ENCODE measurements around the gene MAN1A1.

GRCh38 chr6:119142041-119142440, 207.5 kb downstream of the MAN1A1 start:
- TF ChIP-seq, protein P1, sequence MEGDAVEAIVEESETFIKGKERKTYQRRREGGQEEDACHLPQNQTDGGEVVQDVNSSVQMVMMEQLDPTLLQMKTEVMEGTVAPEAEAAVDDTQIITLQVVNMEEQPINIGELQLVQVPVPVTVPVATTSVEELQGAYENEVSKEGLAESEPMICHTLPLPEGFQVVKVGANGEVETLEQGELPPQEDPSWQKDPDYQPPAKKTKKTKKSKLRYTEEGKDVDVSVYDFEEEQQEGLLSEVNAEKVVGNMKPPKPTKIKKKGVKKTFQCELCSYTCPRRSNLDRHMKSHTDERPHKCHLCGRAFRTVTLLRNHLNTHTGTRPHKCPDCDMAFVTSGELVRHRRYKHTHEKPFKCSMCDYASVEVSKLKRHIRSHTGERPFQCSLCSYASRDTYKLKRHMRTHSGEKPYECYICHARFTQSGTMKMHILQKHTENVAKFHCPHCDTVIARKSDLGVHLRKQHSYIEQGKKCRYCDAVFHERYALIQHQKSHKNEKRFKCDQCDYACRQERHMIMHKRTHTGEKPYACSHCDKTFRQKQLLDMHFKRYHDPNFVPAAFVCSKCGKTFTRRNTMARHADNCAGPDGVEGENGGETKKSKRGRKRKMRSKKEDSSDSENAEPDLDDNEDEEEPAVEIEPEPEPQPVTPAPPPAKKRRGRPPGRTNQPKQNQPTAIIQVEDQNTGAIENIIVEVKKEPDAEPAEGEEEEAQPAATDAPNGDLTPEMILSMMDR (IDR thresholded peaks at IDR 0.05): no peak
- TF ChIP-seq POLR2A (IDR thresholded peaks at IDR 0.05): no peak

All from body of pancreas (tissue), 4 donors.